Fibroblast of skin of back (primary cell): ENCODE results near the gene WDPCP.
"Not testable (repeated sequence)": the region's sequence is repeated elsewhere in the genome, so short reads cannot be mapped to it uniquely, and the experiment has no call there.

Source experiments
- DNase-seq: peaks from one replicate; pipeline ENCODE4 v3.0.0-alpha.2; 2013

Gene WDPCP

DNA sequence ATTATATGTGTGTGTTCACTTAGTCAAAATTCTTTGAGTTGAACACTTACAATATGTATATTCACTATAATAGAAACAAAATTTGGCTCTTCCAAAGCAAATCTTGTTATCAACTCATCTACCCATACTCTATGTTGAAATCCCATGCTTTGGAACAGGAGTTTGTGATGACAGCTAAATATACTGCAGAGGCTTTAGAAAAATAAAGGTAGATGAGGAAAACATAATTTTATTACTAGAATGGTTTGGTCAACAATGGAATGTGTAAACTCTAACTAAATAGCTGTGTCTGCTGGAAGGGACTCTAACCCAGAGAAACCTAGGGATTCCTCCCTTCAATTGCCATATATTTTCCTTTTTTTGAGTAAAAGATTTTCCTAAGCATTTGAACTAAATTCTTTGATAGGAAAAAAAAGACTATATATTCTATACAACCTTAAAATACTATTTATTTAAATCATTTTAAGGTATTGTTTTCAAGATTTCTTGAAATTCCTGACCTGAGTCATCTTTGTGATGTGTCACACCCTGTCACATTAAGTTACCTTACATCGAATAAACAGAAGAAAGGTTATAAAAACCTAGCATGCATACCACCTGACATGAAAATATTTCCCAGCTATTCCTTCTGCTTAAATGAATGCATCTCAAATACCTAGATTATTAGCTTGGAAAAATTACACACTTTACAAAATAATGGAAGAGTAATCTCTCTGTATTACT lies 362.2 kb downstream of the WDPCP start:
- DNase-seq: no peak

DNA sequence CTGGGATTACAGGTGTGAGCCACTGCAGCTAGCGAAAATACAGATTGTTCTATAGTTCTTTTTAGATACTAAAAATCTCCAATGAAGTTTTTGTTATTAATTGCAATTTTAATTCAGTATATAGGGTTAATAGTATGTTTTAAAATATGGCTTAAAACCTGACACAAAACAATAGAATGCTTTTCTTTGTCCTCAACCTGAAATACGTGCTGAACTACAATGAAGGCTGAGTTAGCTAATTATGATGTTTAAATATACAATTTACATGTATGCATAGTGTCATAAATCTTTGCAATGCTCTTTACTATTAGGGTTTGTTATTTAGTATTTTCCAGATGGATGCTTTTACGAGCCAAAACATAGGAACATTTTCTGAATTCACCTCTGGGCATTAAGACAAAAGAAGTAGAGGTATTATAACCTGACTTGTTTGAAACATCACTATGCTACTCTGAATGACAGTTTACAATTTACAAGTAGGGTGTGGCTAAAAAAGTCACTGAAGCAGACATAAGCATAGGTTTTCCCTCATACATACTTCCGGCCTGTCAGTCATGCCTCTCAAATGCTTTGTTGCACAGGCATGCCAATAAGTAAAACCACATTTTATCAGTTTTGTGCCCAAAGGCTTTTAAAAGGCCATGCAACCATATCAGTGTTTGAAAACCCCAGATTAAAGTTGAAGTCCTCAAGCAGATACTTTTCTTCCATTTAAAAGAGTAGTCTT lies 369.3 kb downstream of the WDPCP start:
- no peak for DNase-seq

GRCh38 chr2:63195310-63195709 lies 393.0 kb downstream of the WDPCP start:
- no peak for DNase-seq

DNA sequence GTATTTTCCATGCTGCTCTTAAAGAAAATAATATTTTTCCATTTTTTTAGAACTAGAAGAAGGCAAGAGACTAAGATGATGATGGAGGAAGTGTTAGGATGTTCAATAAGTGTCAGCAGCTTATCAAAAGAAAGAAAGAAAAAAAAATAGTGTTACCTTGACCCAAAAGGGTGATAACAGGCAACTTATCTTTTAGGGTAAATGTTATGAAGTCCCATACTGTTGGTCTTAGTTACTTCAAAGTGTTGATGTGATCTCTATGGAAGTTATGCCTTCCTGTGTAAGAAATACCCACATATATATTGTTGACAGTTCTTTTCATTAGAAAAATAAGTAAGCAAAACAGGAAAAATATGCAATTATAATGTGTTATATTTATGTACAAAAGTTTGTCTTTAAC lies 394.1 kb downstream of the WDPCP start:
- no peak for DNase-seq

DNA sequence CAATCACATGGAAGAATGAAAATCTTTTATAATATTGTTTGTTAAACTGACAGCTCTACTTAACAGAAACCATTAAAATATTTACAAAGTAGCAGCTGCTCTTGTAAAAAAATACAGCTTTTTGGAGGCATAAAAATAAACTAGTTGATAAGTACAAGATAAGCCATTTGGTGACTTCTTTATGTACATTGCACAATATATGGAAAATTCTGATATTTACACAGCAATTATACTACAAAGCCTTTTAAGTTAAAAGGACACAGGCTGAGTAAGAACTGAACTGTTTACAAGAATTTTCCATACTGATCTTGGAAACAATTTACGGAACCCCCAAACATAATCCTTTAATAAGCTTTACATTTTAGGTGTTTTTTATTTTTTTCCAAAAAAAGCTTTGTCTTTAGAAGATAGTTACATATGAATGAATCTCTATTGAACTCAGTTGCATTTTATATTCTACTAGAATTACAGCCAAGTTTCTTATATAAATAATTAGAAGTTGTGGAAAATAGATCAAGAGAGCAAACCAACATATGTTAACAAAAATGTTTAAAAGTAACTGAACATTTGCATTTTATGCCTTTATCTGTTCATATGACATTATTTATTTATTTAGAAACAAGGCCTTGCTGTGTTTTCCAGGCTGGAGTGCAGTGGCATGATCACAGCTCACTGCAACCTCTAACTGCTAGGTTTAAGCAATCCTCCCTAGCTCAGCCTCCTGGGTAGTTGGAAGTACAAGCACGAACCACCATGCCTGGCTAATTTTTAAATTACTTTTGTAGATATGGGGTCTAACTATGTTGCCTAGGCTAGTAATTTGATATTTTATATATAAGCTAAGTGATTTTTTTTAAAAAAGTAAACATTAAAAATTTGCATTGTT lies 395.1 kb downstream of the WDPCP start:
- DNase-seq: no peak

- DNase-seq: no peak
Observed at GRCh38 chr2:63192169-63192888, 395.9 kb downstream of the WDPCP start.

DNA sequence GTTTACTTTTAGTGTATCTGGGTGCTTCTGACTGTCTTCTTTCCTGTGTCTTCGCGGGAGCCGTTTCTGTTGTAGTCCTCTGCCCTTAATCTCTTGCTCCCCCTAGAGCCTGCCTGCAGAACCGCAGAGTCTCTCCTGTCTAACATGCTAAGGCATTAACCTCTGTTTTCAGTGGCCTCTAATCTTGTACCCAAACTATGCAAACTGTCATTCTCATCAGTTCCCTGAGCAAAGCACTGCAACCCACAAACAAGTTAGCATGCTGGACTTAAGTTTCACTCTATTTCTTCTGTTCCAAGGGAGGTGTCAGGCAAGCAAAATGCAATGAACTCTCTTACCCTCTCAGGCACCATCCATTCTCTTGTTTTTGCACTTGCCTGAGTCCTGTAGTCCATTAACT lies 399.3 kb downstream of the WDPCP start:
- peak; percentile 52 for DNase-seq

GRCh38 chr2:63186331-63186730 lies 401.9 kb downstream of the WDPCP start:
- DNase-seq: no peak

GRCh38 chr2:63163161-63163820 lies 425.0 kb downstream of the WDPCP start:
- DNase-seq: no peak

GRCh38 chr2:63159262-63159661 lies 429.0 kb downstream of the WDPCP start:
- no peak for DNase-seq

DNA sequence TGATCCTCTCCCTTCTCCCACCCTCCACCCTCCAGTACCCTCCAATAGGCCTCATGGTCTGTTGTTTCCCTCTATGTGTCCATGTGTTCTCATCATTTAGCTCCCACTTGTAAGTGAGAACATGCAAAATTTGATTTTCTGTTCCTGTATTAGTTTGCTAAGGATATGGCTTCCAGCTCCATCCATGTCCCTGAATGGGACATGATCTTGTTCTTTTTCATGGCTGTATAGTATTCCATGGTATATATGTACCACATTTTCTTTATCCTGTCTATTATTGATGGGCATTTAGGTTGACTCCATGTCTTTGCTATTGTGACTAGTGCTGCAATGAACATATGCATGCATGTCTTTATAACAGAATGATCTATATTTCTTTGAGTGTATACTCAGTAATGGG lies 451.6 kb downstream of the WDPCP start:
- not testable (repeated sequence) for DNase-seq

- no peak for DNase-seq
Observed at GRCh38 chr2:63132020-63132419, 456.3 kb downstream of the WDPCP start.

DNA sequence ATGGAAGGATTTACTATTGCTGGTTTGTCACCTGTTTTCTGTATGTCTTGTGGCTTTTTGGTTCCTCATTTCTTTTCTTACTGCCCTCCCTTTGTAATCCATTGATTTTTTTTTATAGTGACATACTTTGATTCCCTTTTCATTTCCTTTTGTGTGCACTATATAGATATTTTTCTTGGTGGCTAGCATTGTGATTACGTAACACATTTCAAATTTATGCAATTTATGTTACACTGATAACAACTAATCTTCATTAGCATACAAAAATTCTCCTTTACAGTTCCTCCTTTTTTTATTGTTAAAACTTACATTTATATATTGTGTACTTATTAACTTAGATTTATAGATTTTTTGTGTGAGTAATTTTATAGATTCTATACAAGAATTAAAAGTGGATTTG lies 457.1 kb downstream of the WDPCP start:
- DNase-seq: no peak

GRCh38 chr2:63127594-63127993 lies 460.7 kb downstream of the WDPCP start:
- DNase-seq: no peak

DNA sequence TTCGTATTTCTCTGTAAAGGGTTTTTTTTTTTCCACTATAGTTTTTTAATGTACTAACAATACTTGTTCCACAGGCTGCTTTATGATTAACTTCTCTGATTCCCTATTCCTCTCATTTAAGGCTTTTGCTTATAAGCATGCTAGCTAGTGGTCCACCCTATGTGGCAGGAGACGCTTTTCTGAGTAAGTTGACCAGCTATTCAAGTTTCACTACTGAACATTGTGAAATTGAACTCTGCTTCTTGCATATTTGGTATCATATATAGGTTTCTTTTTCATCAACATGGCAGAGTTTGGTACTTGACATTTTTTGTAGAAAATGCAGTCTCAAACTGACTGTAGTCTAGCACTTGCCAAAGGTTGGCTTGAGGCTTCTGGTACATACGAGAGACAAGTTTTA lies 463.4 kb downstream of the WDPCP start:
- DNase-seq: no peak

DNA sequence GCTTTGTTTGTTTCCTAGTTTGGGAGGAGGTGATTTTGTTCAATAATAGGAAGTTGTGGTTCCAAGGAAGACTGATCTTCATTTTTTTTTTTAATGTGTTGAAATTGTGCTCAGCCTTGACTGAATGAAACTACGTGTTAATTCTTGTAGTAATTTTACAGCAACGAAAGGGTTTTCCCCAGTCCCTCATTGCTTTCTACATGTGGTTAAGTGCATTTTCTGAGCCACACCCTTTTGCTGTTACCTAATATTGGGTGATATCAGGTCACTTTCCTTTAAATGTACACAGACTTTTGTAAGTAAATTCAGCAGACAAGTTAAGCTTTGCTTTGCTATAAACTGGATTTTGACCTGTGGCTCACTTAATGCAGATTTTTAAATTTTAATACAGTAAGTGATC lies 464.1 kb downstream of the WDPCP start:
- DNase-seq: no peak

GRCh38 chr2:63122921-63123320 lies 465.4 kb downstream of the WDPCP start:
- DNase-seq: no peak

GRCh38 chr2:63121055-63121834 lies 467.0 kb downstream of the WDPCP start:
- DNase-seq: no peak

GRCh38 chr2:63118821-63119220 lies 469.5 kb downstream of the WDPCP start:
- no peak for DNase-seq

GRCh38 chr2:63104482-63104881 lies 483.8 kb downstream of the WDPCP start:
- DNase-seq: no peak

GRCh38 chr2:63101954-63102353 lies 486.3 kb downstream of the WDPCP start:
- no peak for DNase-seq
